NT2/D1 (cell line): ENCODE measurements around the gene CDK5RAP1.

ENCODE experiments used
- SUZ12 ChIP-seq: IDR thresholded peaks from 2 replicates; pipeline ENCODE4 v1.6.1; 2011; ENCODE audit not compliant: insufficient read length, insufficient read depth; ENCODE audit errors: extremely low read depth
- YY1 ChIP-seq: IDR thresholded peaks from 2 replicates; pipeline ENCODE4 v1.6.1; 2011; ENCODE audit not compliant: insufficient read length, insufficient read depth

DNA sequence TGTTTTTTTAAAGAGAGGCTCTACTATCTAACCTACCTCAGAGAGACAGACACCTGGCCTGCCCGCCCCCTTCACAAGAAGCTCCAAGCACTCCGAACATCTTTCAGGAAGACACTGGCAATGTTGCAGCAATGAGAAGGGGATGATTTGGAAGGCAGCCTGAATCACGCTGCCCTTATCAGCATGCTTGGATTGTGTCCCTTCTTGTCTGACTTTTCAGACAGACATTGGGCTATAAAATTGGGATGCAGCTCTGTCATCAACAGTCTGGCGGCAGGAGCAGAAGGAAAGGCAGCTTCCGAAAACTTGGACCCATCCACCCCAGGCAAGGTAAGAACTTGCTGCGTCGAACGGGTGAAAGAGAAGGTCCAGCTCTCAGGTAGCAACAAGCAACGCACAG is 56.0 kb downstream of the CDK5RAP1 start:
- TF ChIP-seq SUZ12 (no peak), YY1 (no peak)
